HG03521 (cell line): ENCODE results near the gene ATP11A.

ENCODE experiments used
- ATAC-seq: cut with Tn5 transposase; IDR thresholded peaks from one replicate; pipeline ENCODE4 v1.9.1; 2021; ENCODE audit warnings: mild to moderate bottlenecking, moderate library complexity; ENCODE audit not compliant: unreplicated experiment

ATP11A gene

DNA sequence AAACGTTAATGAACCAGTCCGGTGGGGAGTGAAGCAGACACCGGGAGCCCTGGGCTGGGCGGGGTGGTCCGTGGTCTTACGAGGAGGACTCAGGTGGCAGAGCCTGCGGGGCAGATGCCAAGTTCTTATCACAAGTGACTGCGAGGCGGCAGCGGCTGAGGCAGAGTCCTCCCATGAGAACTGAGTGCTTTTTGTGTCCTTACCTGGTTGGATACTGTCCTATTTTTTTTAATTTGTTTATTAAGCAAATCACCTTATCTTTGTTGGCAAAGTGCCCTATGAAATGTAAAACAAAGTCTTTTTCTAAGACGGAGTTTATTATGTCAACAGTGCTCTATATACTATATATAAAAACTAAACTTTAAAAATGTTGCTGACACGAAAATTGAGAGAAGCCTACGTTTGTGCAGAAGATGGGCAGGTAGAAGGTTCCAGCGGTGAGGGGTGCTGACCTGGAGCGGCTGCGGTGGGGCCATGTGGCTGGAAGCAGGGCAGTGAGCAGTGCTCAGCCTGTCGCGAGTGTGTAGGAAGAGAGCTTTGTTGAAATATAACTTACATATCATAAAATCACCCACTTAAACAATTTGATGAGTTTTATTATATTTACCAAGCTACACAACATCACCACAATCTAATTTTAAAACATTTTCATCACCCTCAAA lies 82.2 kb downstream of the ATP11A start:
- no peak for ATAC-seq

DNA sequence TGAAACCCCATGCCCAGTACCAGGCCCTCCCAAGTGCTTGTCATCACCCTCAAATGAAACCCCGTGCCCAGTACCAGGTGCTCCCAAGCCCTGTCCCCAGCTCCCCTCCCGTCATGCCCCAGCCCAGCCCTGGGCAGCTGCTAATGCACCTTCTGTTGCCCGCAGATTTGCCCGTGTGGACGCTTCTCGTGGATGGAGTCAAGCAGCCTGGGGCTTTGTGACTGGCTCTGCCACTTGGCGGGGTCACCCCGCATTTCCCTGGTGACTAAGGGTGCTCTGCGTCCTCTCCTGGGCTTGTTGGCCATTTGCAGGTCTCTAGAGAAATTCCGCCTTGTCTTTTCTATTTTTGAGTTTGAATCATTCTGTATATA lies 82.7 kb downstream of the ATP11A start:
- ATAC-seq, result no peak

DNA sequence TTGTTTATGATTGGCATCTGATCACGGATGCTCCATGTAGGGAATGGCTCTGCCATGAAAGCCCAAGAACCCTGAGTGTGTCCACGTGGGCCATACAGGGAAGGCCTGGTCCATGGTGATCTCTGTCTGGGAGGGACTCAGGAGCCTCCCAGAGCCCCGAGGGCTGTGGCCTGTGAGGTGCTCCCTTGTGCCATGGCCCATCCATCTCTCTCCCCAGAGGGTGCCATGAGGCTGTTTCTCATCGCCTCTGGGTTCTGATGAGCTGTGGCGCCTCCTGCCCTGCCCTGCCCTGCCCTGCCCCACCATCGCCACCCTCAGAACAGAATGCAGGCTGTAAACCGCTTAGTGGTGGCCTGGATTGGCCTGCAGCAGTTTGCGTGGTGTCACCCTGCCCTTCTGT lies 83.1 kb downstream of the ATP11A start:
- ATAC-seq, result no peak

DNA sequence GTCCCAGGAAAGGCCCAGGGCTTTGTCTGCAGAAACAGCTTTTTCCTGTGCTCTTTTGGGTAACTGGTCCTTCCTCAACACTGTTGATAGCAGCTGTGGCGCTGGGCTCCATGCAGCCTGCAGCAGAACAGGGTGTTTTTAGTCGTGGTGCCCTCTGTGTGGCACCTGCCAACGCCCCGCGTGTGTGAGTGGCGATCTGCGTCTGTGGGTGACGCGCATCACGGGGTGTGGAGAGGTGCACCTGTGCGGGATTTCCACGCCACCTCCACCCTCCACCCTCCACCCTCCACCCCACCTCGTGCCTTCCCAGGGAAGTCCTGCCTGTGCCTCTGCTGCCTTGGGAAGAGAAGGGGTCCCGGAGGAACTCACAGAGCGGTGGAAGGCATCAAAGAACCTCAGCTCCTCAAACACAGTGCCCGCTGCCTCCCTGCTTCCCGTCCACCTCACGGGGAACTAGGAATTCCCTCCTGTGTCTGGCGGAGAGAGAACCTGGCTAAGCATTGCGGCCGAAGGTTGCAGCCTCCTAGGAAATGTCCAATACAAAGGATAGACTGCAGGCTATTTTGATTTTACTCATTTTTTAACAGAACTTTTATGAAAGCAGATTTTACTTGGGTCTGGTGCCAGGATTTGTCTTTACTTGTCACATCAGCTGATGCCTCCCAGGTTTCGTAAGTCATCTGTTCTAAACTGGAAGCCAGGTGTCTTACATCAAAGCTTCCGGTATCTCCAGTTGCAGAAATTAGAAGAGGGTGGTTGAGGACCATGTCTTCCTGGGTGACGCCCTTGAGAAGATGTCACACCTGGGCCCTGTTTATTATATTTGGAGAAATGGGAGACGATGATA lies 84.0 kb downstream of the ATP11A start:
- no peak for ATAC-seq

DNA sequence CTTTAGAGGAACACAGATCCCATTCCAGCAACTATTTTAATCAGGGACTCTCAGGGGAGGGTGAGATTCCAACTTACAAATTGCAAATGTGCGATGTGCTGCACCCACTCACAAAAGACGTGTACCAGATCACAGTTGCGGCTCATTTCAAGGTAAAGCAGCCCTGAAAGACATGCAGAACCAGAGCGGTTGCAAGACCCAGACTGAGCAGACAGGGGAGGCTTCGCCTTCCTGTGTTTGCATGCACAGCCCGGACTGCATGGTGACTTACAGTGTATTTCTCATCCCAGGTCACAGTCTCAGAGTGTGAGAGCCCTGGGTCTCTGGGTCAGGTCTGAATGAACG lies 84.6 kb downstream of the ATP11A start:
- ATAC-seq, result no peak

DNA sequence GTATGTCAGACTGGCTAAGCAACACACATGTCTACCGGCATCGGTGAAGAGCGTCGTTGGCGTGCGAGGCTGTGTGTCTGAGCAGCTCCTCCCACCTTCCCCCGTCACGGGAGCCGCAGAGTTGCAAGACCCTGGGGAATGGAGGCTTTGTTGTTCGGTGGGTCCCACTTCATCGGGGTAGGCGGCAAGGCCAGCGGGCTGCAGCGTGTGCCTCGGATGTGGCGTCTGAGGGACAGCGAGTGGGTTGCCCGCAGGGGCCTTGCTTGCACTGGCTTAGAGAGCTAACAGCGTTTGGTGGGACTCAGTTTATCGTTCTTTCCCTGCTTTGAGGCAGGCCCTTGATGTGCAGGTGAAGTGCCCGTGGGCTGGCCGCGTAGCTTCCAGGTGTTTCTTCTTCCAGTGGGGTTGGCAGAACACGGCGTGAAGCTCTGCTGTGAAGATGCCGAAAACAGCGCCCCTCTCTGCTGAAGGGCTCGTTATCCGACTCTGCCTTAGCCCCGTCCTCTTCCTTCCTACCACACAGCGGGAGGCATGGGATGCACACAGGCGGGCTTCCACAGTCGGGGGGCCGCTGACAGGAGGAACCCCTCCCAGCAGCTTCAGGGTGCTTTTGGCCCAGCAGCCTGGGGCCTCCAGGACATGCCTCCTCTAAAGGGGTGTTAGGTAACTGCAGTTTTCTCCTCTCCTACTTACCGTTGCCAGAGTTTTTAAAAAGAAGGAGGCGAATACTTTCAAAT lies 85.2 kb downstream of the ATP11A start:
- ATAC-seq, result no peak

- ATAC-seq, result no peak
Measured at GRCh38 chr13:112775791-112776279, 86.0 kb downstream of the ATP11A start.

- no peak for ATAC-seq
Measured at GRCh38 chr13:112776354-112776753, 86.5 kb downstream of the ATP11A start.

GRCh38 chr13:112776971-112777370 lies 87.1 kb downstream of the ATP11A start:
- ATAC-seq, result no peak

DNA sequence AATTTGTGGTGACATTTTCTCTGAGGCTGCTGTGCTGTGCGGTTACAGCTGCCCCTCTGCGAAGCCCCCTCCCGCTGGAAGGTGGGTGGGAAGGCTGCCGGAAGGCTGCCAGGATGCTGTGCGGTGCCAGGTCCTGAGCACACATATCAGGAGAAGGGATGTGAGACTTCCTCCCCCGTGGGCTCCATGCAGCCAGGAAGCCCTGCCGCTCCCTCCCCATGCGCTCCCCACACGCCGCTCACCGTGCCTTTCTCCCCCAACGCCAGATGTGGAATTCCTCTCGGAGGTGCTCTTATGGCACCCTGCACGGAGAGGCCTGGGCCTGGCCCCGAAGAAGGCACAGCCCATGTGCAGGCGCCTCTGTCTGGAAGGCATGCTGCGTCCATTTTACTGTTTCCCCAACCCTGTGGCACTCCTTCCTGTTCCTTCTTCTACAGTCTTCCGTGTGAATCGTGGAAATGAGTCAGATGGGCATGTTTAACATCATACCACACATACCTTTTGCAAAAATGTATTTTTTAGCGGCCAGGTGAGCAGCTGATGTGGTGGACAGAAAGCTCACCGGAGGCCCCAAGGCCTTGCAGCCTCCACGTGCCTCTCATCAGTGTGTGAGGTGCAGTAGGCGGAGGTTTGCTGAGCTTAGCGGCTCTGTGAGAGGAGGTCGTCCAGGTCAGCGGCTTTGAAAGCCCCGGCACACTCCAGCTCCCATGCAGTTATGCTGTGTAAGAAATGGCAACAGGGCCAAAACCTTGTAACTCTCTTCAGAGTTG lies 88.0 kb downstream of the ATP11A start:
- ATAC-seq, result no peak

- no peak for ATAC-seq
Measured at GRCh38 chr13:112779856-112780604, 90.2 kb downstream of the ATP11A start.

DNA sequence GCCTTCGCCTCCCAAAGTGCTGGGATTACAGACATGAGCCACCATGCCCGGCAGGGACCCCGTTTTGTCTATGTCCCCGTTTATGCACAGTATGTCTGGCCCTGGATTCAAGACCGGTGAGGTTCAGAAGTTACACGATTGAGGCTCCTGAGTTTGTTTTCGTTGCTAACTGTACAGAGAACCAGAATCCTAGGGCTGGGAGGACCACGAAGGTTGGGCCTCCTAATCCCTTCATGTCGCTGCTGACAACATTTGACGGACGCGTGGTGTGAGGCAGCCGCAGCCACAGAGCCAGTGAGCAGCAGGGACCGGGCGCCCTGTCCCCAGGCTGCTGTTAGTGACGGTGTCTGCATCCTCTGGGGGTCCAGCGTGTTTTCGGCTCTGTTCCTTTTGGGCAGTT lies 91.4 kb downstream of the ATP11A start:
- ATAC-seq, result no peak

- ATAC-seq, result no peak
Measured at GRCh38 chr13:112781881-112782361, 92.1 kb downstream of the ATP11A start.

DNA sequence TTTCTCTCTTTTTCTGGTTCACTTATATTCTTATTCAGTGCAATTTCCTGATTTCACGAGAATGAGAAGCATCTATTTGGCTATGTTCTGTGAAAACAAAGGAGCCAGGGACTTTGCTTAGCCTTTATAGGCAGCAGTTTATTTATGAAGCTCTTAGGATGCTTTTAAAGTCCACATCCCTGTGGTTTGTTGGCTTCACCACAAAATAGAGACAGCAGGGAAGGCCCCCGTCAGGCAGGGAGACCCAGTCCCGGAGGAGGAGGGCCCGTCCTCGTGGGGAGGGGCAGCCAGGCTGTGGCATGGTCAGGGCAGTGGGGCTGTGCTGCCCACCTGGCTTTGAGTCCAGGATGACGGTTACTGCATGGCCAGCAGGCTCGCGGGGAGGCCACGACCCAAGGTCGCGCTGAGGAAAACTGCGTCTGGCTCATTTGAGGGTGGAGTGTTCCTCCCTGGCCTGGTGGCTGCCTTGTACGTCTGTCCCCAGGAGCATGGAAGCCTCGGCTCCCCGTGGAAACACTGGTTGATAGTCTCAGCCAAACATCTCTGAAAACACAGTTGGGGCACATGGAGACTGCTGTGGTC lies 92.7 kb downstream of the ATP11A start:
- ATAC-seq, result no peak

GRCh38 chr13:112783135-112783977 lies 93.5 kb downstream of the ATP11A start:
- ATAC-seq, result no peak

DNA sequence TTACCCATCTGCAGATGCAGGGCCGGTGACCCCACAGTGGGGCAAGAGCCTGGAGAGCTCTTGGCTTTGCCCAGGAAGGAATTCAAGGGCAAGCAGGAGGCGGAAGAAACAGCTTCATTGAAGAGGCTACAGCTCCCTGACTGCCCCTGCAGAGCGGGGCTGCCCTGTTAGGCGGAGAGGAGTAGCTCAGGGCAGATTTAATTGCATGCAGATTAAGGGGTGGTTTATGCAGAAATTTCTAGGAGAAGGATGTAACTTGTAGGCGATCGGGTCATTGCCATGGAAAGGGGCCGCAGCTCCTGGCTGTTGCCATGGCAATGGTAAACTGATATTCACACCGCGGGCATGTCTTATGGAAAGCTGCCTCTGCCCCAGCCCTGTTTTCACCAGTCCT lies 94.1 kb downstream of the ATP11A start:
- ATAC-seq, result no peak

- no peak for ATAC-seq
Measured at GRCh38 chr13:112784811-112785482, 95.1 kb downstream of the ATP11A start.

DNA sequence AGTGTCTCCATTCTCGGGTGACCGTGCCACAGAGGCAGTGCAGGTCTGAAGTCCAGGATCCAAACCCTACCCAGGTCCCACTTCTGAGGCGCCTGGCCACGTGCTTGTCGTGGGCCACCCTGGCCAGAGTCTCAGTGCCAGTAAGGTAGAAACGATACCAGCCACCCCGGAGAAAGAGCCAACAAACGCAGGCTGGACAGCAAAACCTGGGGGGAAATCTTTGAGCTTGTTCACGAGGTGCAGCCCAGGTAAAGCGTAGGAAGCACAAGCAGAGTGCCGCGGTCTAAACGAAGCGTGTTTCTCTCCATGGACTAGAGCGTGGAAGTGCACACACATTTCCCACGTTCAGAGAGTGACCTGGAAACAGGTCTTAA lies 95.6 kb downstream of the ATP11A start:
- ATAC-seq, result no peak
